GM12872 (cell line): ENCODE data around the gene ATP2B3.
A peak's percentile ranks its signal among the peaks of the same experiment; 100 is the strongest.

Source experiments
- CTCF ChIP-seq: IDR thresholded peaks from 3 replicates; pipeline ENCODE4 v1.5.1; 2011; ENCODE audit warnings: low read depth, mild to moderate bottlenecking, low read length, moderate library complexity; ENCODE audit not compliant: insufficient read depth

The ATP2B3 gene

GRCh38 chrX:153572601-153573000 lies 55.2 kb downstream of the ATP2B3 start:
- no peak for TF ChIP-seq CTCF

GRCh38 chrX:153573984-153574383 lies 56.5 kb downstream of the ATP2B3 start:
- no peak; the same call in 2 of the 3 replicates for TF ChIP-seq CTCF

GRCh38 chrX:153576239-153576870 lies 58.9 kb downstream of the ATP2B3 start:
- TF ChIP-seq CTCF, result no peak

- TF ChIP-seq CTCF, result no peak
Observed at GRCh38 chrX:153576961-153577360, 59.5 kb downstream of the ATP2B3 start.

GRCh38 chrX:153578200-153578835 lies 60.9 kb downstream of the ATP2B3 start:
- no peak; the same call in 2 of the 3 replicates for TF ChIP-seq CTCF

GRCh38 chrX:153578889-153579288 lies 61.4 kb downstream of the ATP2B3 start:
- TF ChIP-seq CTCF, result no peak

- TF ChIP-seq CTCF, result 0 out of 3 replicates have a peak, but pooled peaks have one; percentile 6
Observed at GRCh38 chrX:153580700-153581386, 63.4 kb downstream of the ATP2B3 start.
